Muscle layer of colon (tissue), 2 donors: Measurements from ENCODE around the gene KCNK6.

Source experiments
- H3K27ac ChIP-seq: one replicate; pipeline ENCODE4 v1.7.0; 2013; ENCODE audit warnings: low read depth, mild to moderate bottlenecking, low read length, moderate library complexity
- H3K27me3 ChIP-seq, 2 donors: one replicate each; pipeline ENCODE4 v1.7.0; 2013; ENCODE audit warnings: low read length in 2 of 2, mild to moderate bottlenecking in 2 of 2; ENCODE audit not compliant: insufficient read depth in 2 of 2, control insufficient read depth in 1 of 2
- H3K36me3 ChIP-seq: one replicate; pipeline ENCODE4 v1.7.0; 2013; ENCODE audit warnings: mild to moderate bottlenecking, low read length; ENCODE audit not compliant: insufficient read depth
- H3K4me1 ChIP-seq: one replicate; pipeline ENCODE4 v1.7.0; 2013; ENCODE audit warnings: mild to moderate bottlenecking, low read length; ENCODE audit not compliant: insufficient read depth
- H3K4me3 ChIP-seq, 2 donors: one replicate each; pipeline ENCODE4 v1.7.0; 2013; ENCODE audit warnings: low read length in 2 of 2, low read depth in 1 of 2, mild to moderate bottlenecking in 1 of 2, moderate library complexity in 1 of 2
- H3K9ac ChIP-seq: one replicate; pipeline ENCODE4 v1.7.0; 2013; ENCODE audit warnings: low read length
- H3K9me3 ChIP-seq: one replicate; pipeline ENCODE4 v1.7.0; 2013; ENCODE audit warnings: mild to moderate bottlenecking, low read length
- donor health status: abdominal sarcoma.
- donor health status: Adenocarcinoma of cecum.

KCNK6 gene

DNA sequence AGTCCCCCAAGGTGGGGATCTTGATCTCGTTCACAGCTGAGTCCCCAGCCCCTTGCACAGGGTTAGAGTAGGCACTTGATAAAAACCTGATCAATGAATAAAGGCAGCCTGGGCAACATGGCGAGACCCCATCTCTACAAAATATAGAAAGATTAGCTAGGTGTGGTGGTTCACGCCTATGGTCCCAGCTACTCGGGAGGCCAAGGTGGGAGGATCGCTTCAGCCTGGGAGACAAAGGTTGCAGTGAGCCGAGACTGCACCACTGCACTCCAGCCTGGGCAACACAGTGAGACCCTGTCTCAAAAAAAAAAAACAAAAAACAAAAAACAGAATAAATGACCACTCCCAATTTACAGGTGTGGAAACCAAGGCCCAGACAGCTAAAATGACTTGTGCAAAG, 8.7 kb upstream of the KCNK6 start:
- no peaks in the 10 kb centered on the region for H3K9me3 ChIP-seq
- H3K27me3 ChIP-seq = no peaks in the 10 kb centered on the region
- no peak overlapping the region for H3K9ac ChIP-seq
- no peak overlapping the region for H3K27ac ChIP-seq
- no peak overlapping the region for H3K4me3 ChIP-seq
- H3K36me3 ChIP-seq = peaks cover 14% of the 10 kb centered on the region
- H3K4me1 ChIP-seq = peaks cover 5% of the 10 kb centered on the region

- peak within 1 kb of the TSS; percentile 60 for H3K9ac ChIP-seq
- H3K4me3 ChIP-seq = peak within 1 kb of the TSS; percentile 40 to 73
- no peaks in the 10 kb centered on the region for H3K27me3 ChIP-seq
- no peaks in the 10 kb centered on the region for H3K36me3 ChIP-seq
- H3K27ac ChIP-seq = peak within 1 kb of the TSS; percentile 61
- peaks cover 30% of the 10 kb centered on the region for H3K4me1 ChIP-seq
- no peaks in the 10 kb centered on the region for H3K9me3 ChIP-seq
Observed at GRCh38 chr19:38315657-38316476, 3.8 kb upstream of the KCNK6 start, which contains the start of gene YIF1B. Gene YIF1B (minus strand): TSS chr19:38315947. CDS start chr19:38315917, 30 bp downstream.

DNA sequence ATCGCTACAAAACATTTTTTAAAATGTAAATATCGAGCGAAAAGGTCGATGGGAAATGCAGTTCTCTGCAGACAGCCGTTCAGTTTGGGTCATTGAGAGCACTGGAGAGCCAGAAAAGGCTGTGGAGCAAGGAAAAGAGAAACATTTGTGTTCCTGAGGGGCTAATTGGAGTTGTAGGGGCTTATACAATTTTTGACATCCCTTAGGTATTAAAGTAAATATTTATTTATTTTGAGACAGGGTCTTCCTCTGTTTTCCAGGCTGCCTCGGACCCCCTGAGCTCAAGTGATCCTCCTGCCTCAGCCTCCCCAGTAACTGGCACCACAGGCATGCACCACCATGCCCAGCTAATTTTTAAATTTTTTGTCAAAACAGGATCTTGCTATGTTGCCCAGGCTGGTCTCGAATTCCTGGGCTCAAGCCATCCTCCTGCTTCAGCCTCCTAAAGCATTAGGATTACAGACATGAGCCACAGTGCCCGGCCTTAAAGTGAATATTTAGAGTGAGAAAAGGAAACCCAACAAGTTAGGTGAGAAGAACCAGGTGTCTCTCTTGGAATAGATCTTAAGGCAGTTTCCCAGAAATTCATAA, 3.1 kb upstream of the KCNK6 start:
- H3K4me3 ChIP-seq = peak overlapping the region; percentile 16 to 65
- H3K27me3 ChIP-seq = no peaks in the 10 kb centered on the region
- no peaks in the 10 kb centered on the region for H3K9me3 ChIP-seq
- peaks cover 37% of the 10 kb centered on the region for H3K4me1 ChIP-seq
- H3K27ac ChIP-seq = peak overlapping the region; percentile 61
- H3K36me3 ChIP-seq = no peaks in the 10 kb centered on the region
- H3K9ac ChIP-seq = no peak overlapping the region

DNA sequence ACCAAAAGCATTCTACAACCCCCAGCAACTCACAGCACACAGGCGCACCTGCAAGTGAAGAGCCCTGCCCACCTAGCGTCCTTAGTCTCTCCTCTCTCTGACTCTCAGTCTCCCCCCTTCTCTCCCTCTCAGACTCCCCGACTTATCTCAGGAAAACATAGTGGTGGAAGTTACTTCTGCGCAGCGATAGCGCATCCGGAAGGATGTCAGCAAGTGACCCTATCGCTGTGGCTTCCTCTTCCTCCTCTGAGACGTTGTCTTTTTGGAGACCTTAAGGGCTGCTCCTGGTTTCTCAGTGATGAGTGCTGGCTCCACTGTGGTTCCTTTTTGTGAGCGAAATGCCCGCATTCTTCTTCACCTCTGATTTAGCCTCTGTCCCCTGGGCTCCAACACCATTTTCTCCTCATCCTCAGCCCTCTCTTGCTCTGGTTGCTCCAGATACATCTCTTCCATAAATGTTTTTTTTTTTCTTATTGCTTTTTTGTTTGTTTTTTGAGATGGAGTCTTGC, 2.5 kb upstream of the KCNK6 start:
- Histone ChIP-seq H3K27ac (peak overlapping the region; percentile 19), H3K4me1 (peaks cover 40% of the 10 kb centered on the region)

GRCh38 chr19:38318660-38319059, 985 bp upstream of the KCNK6 start:
- H3K4me3 ChIP-seq = peak overlapping the region in 1 of 2 donors; percentile 81
- peaks cover 44% of the 10 kb centered on the region for H3K4me1 ChIP-seq
- H3K36me3 ChIP-seq = no peaks in the 10 kb centered on the region
- peak overlapping the region; percentile 71 for H3K9ac ChIP-seq
- no peaks in the 10 kb centered on the region for H3K27me3 ChIP-seq
- H3K27ac ChIP-seq = peak overlapping the region; percentile 86
- no peaks in the 10 kb centered on the region for H3K9me3 ChIP-seq

More for the DNA sequence above, 2.5 kb upstream of the KCNK6 start:
- Histone ChIP-seq H3K9me3 (no peaks in the 10 kb centered on the region), H3K27me3 (no peaks in the 10 kb centered on the region), H3K9ac (no peak overlapping the region), H3K36me3 (no peaks in the 10 kb centered on the region), H3K4me3 (peak overlapping the region in 1 of 2 donors; percentile 65)

DNA sequence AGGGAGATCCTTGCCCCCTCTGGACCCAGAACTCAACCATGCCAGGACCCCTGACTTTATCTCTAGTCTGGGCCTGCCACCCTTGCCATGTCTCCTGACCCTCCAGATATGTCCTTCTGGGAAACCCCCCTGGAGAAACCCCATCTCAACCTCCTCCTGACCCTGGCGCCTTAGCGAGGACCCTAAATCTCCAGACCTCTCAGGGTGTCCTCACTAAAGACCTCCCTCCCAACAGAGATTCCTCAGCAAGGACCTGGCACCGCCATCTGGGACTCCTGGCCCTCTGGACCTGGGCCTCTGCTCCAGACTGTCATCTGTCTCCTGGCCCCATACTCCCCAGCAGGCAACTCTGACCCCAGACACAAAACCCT, 1.3 kb downstream of the KCNK6 start:
- Histone ChIP-seq H3K4me3 (peak overlapping the region; percentile 51 to 81), H3K9ac (peak overlapping the region; percentile 71)

GRCh38 chr19:38321646-38322196, 2.1 kb downstream of the KCNK6 start:
- Histone ChIP-seq H3K9me3 (no peaks in the 10 kb centered on the region), H3K4me3 (peak overlapping the region; percentile 11 to 81), H3K27ac (peak overlapping the region; percentile 86), H3K36me3 (peaks cover 12% of the 10 kb centered on the region), H3K4me1 (peaks cover 33% of the 10 kb centered on the region), H3K27me3 (no peaks in the 10 kb centered on the region), H3K9ac (peak overlapping the region; percentile 71)

More for the DNA sequence above, 1.3 kb downstream of the KCNK6 start:
- H3K27me3 ChIP-seq = no peaks in the 10 kb centered on the region
- peaks cover 39% of the 10 kb centered on the region for H3K4me1 ChIP-seq
- peaks cover 9% of the 10 kb centered on the region for H3K36me3 ChIP-seq
- no peaks in the 10 kb centered on the region for H3K9me3 ChIP-seq
- H3K27ac ChIP-seq = peak overlapping the region; percentile 86

GRCh38 chr19:38323291-38323690, 3.6 kb downstream of the KCNK6 start:
- peaks cover 30% of the 10 kb centered on the region for H3K4me1 ChIP-seq
- H3K9me3 ChIP-seq = no peaks in the 10 kb centered on the region
- H3K36me3 ChIP-seq = peaks cover 28% of the 10 kb centered on the region
- H3K27me3 ChIP-seq = no peaks in the 10 kb centered on the region
- H3K27ac ChIP-seq = peak overlapping the region; percentile 16
- H3K4me3 ChIP-seq = no peak overlapping the region
- no peak overlapping the region for H3K9ac ChIP-seq

- Histone ChIP-seq H3K4me3 (no peak overlapping the region), H3K27me3 (no peaks in the 10 kb centered on the region), H3K9me3 (no peaks in the 10 kb centered on the region), H3K9ac (no peak overlapping the region), H3K36me3 (peaks cover 30% of the 10 kb centered on the region), H3K27ac (no peak overlapping the region), H3K4me1 (peaks cover 19% of the 10 kb centered on the region)
Observed at GRCh38 chr19:38324431-38324830, 4.8 kb downstream of the KCNK6 start.

DNA sequence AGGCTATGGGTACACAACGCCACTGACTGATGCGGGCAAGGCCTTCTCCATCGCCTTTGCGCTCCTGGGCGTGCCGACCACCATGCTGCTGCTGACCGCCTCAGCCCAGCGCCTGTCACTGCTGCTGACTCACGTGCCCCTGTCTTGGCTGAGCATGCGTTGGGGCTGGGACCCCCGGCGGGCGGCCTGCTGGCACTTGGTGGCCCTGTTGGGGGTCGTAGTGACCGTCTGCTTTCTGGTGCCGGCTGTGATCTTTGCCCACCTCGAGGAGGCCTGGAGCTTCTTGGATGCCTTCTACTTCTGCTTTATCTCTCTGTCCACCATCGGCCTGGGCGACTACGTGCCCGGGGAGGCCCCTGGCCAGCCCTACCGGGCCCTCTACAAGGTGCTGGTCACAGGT, 6.9 kb downstream of the KCNK6 start:
- no peaks in the 10 kb centered on the region for H3K9me3 ChIP-seq
- peaks cover 7% of the 10 kb centered on the region for H3K4me1 ChIP-seq
- no peaks in the 10 kb centered on the region for H3K27me3 ChIP-seq
- H3K9ac ChIP-seq = no peak overlapping the region
- H3K36me3 ChIP-seq = peaks cover 30% of the 10 kb centered on the region
- no peak overlapping the region for H3K27ac ChIP-seq
- H3K4me3 ChIP-seq = no peak overlapping the region

GRCh38 chr19:38329651-38330050, 10.0 kb downstream of the KCNK6 start:
- H3K27ac ChIP-seq = no peak overlapping the region
- H3K36me3 ChIP-seq = peaks cover 26% of the 10 kb centered on the region
- no peak overlapping the region for H3K4me3 ChIP-seq
- H3K9me3 ChIP-seq = no peaks in the 10 kb centered on the region
- H3K4me1 ChIP-seq = no peaks in the 10 kb centered on the region
- no peak overlapping the region for H3K9ac ChIP-seq
- no peaks in the 10 kb centered on the region for H3K27me3 ChIP-seq
